ENCODE data around the gene UNC79. TPM values are rescaled to one million over a fixed set of nuclear protein-coding genes. Genes with fewer than 3 reads are reported as not detected.

The UNC79 gene
- total RNA-seq, 4 donors from 2014 or later = 0.14 to 0.32 TPM; not detected in 2

- no peak for DNase-seq
- H3K4me3 ChIP-seq = no peak overlapping the region
- intact Hi-C loops (cut with DNase I; ENCODE audit: low total_unique reads) (no loop called here), in situ Hi-C loops (cut with MboI; ENCODE audit: low pct_ligation_motif_present in 1 of 4, low pct_unique_long_range_greater_than_20kb in 1 of 4, low sequenced_read_pairs in 3 of 4) (no loop called here)
- H3K9me3 ChIP-seq = no peaks in the 10 kb centered on the region
- no peaks in the 10 kb centered on the region for H3K36me3 ChIP-seq
- no peaks in the 10 kb centered on the region for H3K27me3 ChIP-seq
- TF ChIP-seq POLR2AphosphoS5 (IDR thresholded peaks at IDR 0.05) (no peak), EP300 (IDR thresholded peaks at IDR 0.05; ENCODE audit: low read depth) (no peak), POLR2A (IDR thresholded peaks at IDR 0.05) (no peak), CTCF (IDR thresholded peaks at IDR 0.05) (no peak)
- 79% methylated on average over 4 of the region's 4 CpGs; no CpG with 5 or more reads in 1 of the 2 donors for WGBS, 2 donors (ENCODE audit: low coverage in 1 of 2)
- H3K4me1 ChIP-seq = no peaks in the 10 kb centered on the region
- H3K27ac ChIP-seq = no peak overlapping the region
These were observed 292.3 kb downstream of the UNC79 start for GRCh38 chr14:93723001-93723400.

DNA sequence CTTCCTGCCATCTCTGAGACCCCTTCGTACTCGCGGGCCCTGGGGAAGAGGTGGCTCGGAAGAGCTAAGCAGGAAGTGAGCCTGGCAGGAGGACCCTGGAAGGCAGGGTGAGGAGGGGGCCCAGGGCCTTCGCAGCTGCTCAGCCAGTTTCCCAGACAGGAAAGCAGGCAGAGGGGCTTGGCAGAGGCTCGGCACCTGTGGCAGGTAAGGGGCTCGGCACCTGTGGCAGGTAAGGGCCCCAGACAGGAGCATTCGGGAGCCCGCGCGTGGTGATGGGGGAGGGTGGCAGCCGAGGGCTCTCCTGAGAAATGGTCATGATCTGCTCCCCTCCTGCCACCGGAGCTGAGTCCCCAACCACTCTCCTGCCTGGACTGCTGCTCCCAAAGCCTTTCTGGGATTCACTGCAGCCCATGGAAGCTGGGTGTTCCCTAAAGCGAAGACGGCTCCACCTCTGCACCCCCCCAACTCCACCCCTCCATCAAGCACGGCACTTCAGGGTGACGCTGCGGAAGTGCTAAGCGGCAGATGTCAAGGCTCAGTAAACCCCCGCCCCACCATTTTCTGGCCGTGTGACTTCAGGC is 294.4 kb downstream of the UNC79 start:
- in situ Hi-C loops (cut with MboI; ENCODE audit: low pct_ligation_motif_present in 1 of 4, low pct_unique_long_range_greater_than_20kb in 1 of 4, low sequenced_read_pairs in 3 of 4) = no loop called here
- Histone ChIP-seq H3K4me1 (no peaks in the 10 kb centered on the region), H3K27me3 (no peaks in the 10 kb centered on the region), H3K36me3 (no peaks in the 10 kb centered on the region), H3K9me3 (no peaks in the 10 kb centered on the region), H3K4me3 (no peak overlapping the region), H3K27ac (no peak overlapping the region)
- TF ChIP-seq CTCF (IDR thresholded peaks at IDR 0.05) (no peak), POLR2A (IDR thresholded peaks at IDR 0.05) (no peak), POLR2AphosphoS5 (IDR thresholded peaks at IDR 0.05) (no peak), EP300 (IDR thresholded peaks at IDR 0.05; ENCODE audit: low read depth) (no peak)
- intact Hi-C loops (cut with DNase I; ENCODE audit: low total_unique reads) = no loop called here
- no peak for DNase-seq
- 79% methylated on average over 21 of the region's 21 CpGs; no CpG with 5 or more reads in 1 of the 2 donors for WGBS, 2 donors (ENCODE audit: low coverage in 1 of 2)

GRCh38 chr14:93725993-93726392 is 295.3 kb downstream of the UNC79 start:
- 88% methylated on average over 9 of the region's 9 CpGs; no CpG with 5 or more reads in 1 of the 2 donors for WGBS, 2 donors (ENCODE audit: low coverage in 1 of 2)
- no peak overlapping the region for H3K27ac ChIP-seq
- intact Hi-C loops (cut with DNase I; ENCODE audit: low total_unique reads) (no loop called here), in situ Hi-C loops (cut with MboI; ENCODE audit: low pct_ligation_motif_present in 1 of 4, low pct_unique_long_range_greater_than_20kb in 1 of 4, low sequenced_read_pairs in 3 of 4) (no loop called here)
- H3K4me1 ChIP-seq = no peaks in the 10 kb centered on the region
- no peaks in the 10 kb centered on the region for H3K27me3 ChIP-seq
- TF ChIP-seq CTCF (IDR thresholded peaks at IDR 0.05) (no peak), EP300 (IDR thresholded peaks at IDR 0.05; ENCODE audit: low read depth) (no peak)
- no peaks in the 10 kb centered on the region for H3K36me3 ChIP-seq
- no peaks in the 10 kb centered on the region for H3K9me3 ChIP-seq
- no peak overlapping the region for H3K4me3 ChIP-seq
- DNase-seq = no peak

GRCh38 chr14:93727039-93727740 is 296.5 kb downstream of the UNC79 start:
- in situ Hi-C loops (cut with MboI; ENCODE audit: low pct_ligation_motif_present in 1 of 4, low pct_unique_long_range_greater_than_20kb in 1 of 4, low sequenced_read_pairs in 3 of 4) = no loop called here
- TF ChIP-seq EP300 (IDR thresholded peaks at IDR 0.05; ENCODE audit: low read depth) (no peak), POLR2AphosphoS5 (IDR thresholded peaks at IDR 0.05) (no peak)
- H3K27ac ChIP-seq = no peak overlapping the region
- DNase-seq = no peak
- intact Hi-C loops (cut with DNase I; ENCODE audit: low total_unique reads) = no loop called here
- no peaks in the 10 kb centered on the region for H3K4me1 ChIP-seq
- H3K4me3 ChIP-seq = no peak overlapping the region
- no peaks in the 10 kb centered on the region for H3K9me3 ChIP-seq
- H3K27me3 ChIP-seq = no peaks in the 10 kb centered on the region
- 84% methylated on average over 23 of the region's 23 CpGs; no CpG with 5 or more reads in 1 of the 2 donors for WGBS, 2 donors (ENCODE audit: low coverage in 1 of 2)
- no peaks in the 10 kb centered on the region for H3K36me3 ChIP-seq

Measured in transverse colon (tissue), 4 donors.